Activated CD4-positive, alpha-beta memory T cell treated with anti-CD3 and anti-CD28 coated beads for 36 hours (primary cell): Measurements from ENCODE around the gene ADAMTSL5. TPM values are rescaled to one million over a fixed set of nuclear protein-coding genes. Genes with fewer than 3 reads are reported as not detected.

Experiments used
- CTCF ChIA-PET: fragments of 350-600 bp; sonication (Branson Sonifier 250); formaldehyde crosslinking; loops from one replicate; lab custom pipeline; 2021; ENCODE audit warnings: antibody characterized with exemption, inconsistent platforms; lab: Charles Lee
- POLR2A ChIA-PET: fragments of 350-600 bp; sonication (Branson Sonifier 250); formaldehyde crosslinking; loops from one replicate; lab custom pipeline; 2021; ENCODE audit warnings: antibody characterized with exemption; lab: Charles Lee
- DNase-seq: peaks from one replicate; pipeline ENCODE4 v3.0.0-alpha.2; 2020
- H3K27ac Mint-ChIP-seq: one replicate; pipeline ENCODE4 v1.8.0; 2021; ENCODE audit warnings: mixed read lengths
- H3K27me3 Mint-ChIP-seq: one replicate; pipeline ENCODE4 v1.8.0; 2021; ENCODE audit warnings: mixed read lengths
- H3K36me3 Mint-ChIP-seq: one replicate; pipeline ENCODE4 v1.8.0; 2021; ENCODE audit warnings: mixed read lengths
- H3K4me1 Mint-ChIP-seq: one replicate; pipeline ENCODE4 v1.8.0; 2021; ENCODE audit warnings: low read depth, mixed read lengths
- H3K4me3 Mint-ChIP-seq: one replicate; pipeline ENCODE4 v1.8.0; 2021; ENCODE audit warnings: mild to moderate bottlenecking, mixed read lengths
- H3K9me3 Mint-ChIP-seq: one replicate; pipeline ENCODE4 v1.8.0; 2021; ENCODE audit warnings: mixed read lengths
- intact Hi-C: fragments of 100-400 bp; cut with micrococcal nuclease; formaldehyde crosslinking; loops from one replicate; pipeline ENCODE4 v1.15.1; 2023
- total RNA-seq, 2 experiments: library from RNA; stranded (reverse); gene quantifications; one replicate each; pipeline ENCODE4 v1.2.3, GENCODE V29; 2021

The ADAMTSL5 gene
- total RNA-seq, 2 experiments from 2014 or later: 1.9 to 3.7 TPM

DNA sequence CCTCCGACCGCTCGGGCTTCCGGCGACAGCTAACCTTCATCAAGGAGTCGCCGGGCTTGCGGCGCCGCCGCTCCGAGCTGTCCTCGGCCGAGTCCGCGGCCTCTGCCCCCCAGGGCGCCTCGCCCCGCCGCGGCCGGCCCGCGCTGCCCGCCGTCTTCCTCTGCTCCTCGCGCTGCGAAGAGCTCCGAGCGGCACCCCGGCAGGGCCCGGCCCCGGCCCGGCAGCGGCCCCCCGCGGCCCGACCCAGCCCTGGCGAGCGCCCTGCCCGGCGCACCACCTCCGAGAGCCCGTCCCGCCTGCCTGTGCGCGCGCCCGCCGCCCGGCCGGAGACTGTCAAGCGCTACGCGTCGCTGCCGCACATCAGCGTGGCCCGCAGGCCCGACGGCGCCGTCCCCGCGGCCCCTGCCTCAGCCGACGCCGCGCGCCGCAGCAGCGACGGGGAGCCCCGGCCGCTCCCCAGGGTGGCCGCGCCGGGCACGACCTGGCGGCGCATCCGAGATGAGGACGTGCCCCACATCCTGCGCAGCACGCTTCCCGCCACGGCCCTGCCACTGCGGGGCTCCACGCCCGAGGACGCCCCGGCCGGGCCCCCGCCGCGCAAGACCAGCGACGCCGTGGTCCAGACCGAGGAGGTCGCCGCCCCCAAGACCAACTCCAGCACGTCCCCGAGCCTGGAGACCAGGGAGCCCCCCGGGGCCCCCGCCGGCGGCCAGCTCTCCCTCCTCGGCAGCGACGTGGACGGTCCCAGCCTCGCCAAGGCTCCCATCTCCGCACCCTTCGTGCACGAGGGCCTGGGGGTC, 43.4 kb downstream of the ADAMTSL5 start:
- Mint-ChIP-seq H3K9me3 (no peaks in the 10 kb centered on the region), H3K27me3 (peaks cover 8% of the 10 kb centered on the region), H3K4me3 (no peak overlapping the region), H3K36me3 (peaks cover 2% of the 10 kb centered on the region), H3K27ac (no peak overlapping the region), H3K4me1 (peaks cover 9% of the 10 kb centered on the region)
- CTCF ChIA-PET: interaction anchor here (1.3 to 3.4 kb wide), 2 partner anchors 25 to 190 kb away, joined by 5 to 13 read pairs; no protein-coding TSS in a partner anchor
- POLR2A ChIA-PET: interaction anchor here (2.1 kb wide), 1 partner anchor 24 kb away, joined by 5 read pairs; no protein-coding TSS in a partner anchor
- intact Hi-C loops: loop anchor here (5.0 kb wide), 1 partner anchor 32 kb away; the partner anchor contains the start of gene RPS15
- DNase-seq: peak; percentile 31

DNA sequence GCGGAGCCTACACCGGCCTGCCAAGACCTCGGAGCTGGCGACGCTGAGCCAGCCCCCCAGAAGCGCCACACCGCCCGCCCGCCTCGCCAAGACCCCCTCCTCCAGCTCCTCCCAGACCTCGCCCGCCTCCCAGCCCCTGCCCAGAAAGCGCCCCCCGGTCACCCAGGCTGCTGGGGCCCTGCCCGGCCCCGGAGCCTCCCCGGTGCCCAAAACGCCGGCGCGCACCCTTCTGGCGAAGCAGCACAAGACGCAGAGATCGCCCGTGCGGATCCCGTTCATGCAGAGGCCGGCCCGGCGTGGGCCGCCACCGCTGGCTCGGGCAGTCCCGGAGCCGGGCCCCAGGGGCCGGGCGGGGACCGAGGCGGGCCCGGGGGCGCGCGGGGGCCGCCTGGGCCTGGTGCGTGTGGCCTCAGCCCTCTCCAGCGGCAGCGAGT, 44.0 kb downstream of the ADAMTSL5 start:
- peak overlapping the region; percentile 8 for H3K4me3 Mint-ChIP-seq
- DNase-seq: peak; percentile 45
- ChIA-PET POLR2A (interaction anchor here (2.1 kb wide), 1 partner anchor 24 kb away, joined by 5 read pairs; no protein-coding TSS in a partner anchor), CTCF (interaction anchor here (1.3 to 3.4 kb wide), 2 partner anchors 24 to 189 kb away, joined by 5 to 13 read pairs; no protein-coding TSS in a partner anchor)
- H3K27ac Mint-ChIP-seq: no peak overlapping the region
- H3K27me3 Mint-ChIP-seq: peaks cover 8% of the 10 kb centered on the region
- peaks cover 9% of the 10 kb centered on the region for H3K4me1 Mint-ChIP-seq
- H3K36me3 Mint-ChIP-seq: no peaks in the 10 kb centered on the region
- no peaks in the 10 kb centered on the region for H3K9me3 Mint-ChIP-seq
- intact Hi-C loops: no loop called here

DNA sequence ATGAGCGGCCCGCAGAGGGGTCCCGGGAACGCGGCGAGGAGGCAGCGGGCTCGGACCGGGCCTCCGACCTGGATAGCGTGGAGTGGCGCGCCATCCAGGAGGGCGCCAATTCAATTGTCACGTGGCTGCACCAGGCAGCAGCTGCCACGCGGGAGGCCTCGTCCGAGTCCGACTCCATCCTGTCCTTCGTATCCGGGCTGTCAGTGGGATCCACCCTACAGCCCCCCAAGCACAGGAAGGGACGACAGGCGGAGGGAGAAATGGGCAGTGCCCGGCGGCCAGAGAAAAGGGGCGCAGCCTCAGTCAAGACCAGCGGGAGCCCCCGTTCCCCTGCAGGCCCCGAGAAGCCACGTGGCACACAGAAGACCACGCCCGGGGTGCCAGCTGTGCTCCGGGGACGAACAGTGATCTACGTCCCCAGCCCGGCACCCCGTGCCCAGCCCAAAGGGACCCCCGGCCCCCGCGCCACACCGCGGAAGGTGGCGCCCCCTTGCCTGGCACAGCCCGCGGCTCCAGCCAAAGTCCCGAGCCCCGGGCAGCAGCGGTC, 44.5 kb downstream of the ADAMTSL5 start:
- intact Hi-C loops: no loop called here
- CTCF ChIA-PET: interaction anchor here (1.3 to 3.4 kb wide), 2 partner anchors 24 to 189 kb away, joined by 5 to 13 read pairs; no protein-coding TSS in a partner anchor
- no peak overlapping the region for H3K4me3 Mint-ChIP-seq
- no peak overlapping the region for H3K27ac Mint-ChIP-seq
- DNase-seq: no peak
- POLR2A ChIA-PET: interaction anchor here (2.1 kb wide), 1 partner anchor 23 kb away, joined by 5 read pairs; no protein-coding TSS in a partner anchor
- no peaks in the 10 kb centered on the region for H3K9me3 Mint-ChIP-seq
- peaks cover 9% of the 10 kb centered on the region for H3K4me1 Mint-ChIP-seq
- H3K36me3 Mint-ChIP-seq: no peaks in the 10 kb centered on the region
- H3K27me3 Mint-ChIP-seq: peaks cover 8% of the 10 kb centered on the region

DNA sequence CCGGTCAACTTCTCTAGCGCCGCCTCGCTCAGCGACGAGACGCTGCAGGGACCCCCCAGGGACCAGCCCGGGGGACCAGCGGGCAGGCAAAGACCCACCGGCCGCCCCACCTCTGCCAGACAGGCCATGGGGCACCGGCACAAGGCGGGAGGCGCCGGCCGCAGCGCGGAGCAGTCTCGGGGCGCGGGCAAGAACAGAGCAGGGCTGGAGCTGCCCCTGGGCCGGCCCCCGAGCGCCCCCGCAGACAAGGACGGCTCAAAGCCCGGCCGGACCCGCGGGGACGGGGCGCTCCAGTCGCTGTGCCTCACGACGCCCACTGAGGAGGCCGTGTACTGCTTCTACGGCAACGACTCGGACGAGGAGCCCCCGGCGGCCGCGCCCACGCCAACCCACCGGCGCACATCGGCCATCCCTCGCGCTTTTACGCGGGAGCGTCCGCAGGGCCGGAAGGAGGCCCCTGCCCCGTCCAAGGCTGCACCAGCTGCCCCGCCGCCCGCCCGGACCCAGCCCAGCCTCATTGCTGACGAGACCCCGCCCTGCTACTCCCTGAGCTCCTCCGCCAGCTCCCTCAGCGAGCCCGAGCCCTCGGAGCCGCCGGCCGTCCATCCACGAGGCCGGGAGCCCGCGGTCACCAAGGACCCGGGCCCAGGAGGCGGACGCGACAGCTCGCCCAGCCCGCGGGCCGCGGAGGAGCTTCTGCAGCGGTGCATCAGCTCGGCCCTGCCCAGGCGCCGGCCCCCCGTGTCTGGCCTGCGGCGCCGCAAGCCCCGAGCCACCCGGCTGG, 45.1 kb downstream of the ADAMTSL5 start:
- peaks cover 9% of the 10 kb centered on the region for H3K4me1 Mint-ChIP-seq
- DNase-seq: no peak
- POLR2A ChIA-PET: interaction anchor here (1.4 to 2.1 kb wide), 2 partner anchors 7 to 23 kb away, joined by 3 to 5 read pairs; no protein-coding TSS in a partner anchor
- peaks cover 8% of the 10 kb centered on the region for H3K27me3 Mint-ChIP-seq
- intact Hi-C loops: no loop called here
- H3K9me3 Mint-ChIP-seq: no peaks in the 10 kb centered on the region
- H3K4me3 Mint-ChIP-seq: no peak overlapping the region
- H3K27ac Mint-ChIP-seq: no peak overlapping the region
- no peaks in the 10 kb centered on the region for H3K36me3 Mint-ChIP-seq
- CTCF ChIA-PET: interaction anchor here (1.2 to 3.4 kb wide), 4 partner anchors 9 to 23 kb away, joined by 3 to 20 read pairs (median 14); no protein-coding TSS in a partner anchor

DNA sequence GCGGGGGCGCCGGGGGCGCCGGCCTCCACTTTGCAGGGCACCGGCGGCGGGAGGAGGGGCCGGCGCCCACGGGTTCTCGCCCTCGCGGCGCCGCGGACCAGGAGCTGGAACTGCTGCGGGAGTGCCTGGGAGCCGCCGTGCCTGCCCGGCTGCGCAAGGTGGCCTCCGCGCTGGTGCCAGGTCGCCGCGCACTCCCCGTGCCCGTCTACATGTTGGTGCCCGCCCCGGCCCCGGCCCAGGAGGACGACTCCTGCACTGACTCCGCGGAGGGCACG, 45.7 kb downstream of the ADAMTSL5 start:
- Mint-ChIP-seq H3K36me3 (no peaks in the 10 kb centered on the region), H3K4me3 (no peak overlapping the region), H3K4me1 (peaks cover 9% of the 10 kb centered on the region), H3K27ac (no peak overlapping the region), H3K9me3 (no peaks in the 10 kb centered on the region), H3K27me3 (peaks cover 8% of the 10 kb centered on the region)
- no peak for DNase-seq
- intact Hi-C loops: no loop called here
- POLR2A ChIA-PET: interaction anchor here (1.4 kb wide), 1 partner anchor 8 kb away, joined by 3 read pairs; no protein-coding TSS in a partner anchor
- CTCF ChIA-PET: interaction anchor here (1.2 to 2.5 kb wide), 3 partner anchors 8 to 22 kb away, joined by 3 to 20 read pairs (median 14); no protein-coding TSS in a partner anchor

DNA sequence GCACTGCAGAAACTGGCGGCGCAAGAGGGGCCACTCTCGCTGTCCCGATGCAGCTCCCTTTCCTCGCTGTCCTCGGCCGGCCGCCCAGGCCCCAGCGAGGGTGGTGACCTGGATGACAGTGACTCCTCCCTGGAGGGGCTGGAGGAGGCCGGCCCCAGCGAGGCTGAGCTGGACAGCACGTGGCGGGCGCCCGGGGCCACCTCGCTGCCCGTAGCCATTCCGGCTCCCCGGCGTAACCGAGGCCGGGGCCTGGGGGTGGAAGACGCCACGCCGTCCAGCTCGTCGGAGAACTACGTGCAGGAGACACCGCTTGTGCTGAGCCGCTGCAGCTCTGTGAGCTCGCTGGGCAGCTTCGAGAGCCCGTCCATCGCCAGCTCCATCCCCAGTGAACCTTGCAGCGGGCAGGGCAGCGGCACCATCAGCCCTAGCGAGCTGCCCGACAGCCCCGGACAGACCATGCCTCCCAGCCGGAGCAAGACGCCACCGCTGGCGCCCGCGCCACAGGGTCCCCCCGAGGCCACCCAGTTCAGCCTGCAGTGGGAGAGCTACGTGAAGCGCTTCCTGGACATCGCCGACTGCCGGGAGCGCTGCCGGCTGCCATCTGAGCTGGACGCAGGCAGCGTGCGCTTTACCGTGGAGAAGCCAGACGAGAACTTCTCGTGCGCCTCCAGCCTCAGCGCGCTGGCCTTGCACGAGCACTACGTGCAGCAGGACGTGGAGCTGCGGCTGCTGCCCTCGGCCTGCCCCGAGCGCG, 46.2 kb downstream of the ADAMTSL5 start:
- Mint-ChIP-seq H3K4me1 (peaks cover 5% of the 10 kb centered on the region), H3K27me3 (peaks cover 8% of the 10 kb centered on the region), H3K9me3 (no peaks in the 10 kb centered on the region), H3K36me3 (no peaks in the 10 kb centered on the region), H3K4me3 (no peak overlapping the region), H3K27ac (no peak overlapping the region)
- POLR2A ChIA-PET: interaction anchor here (1.4 kb wide), 1 partner anchor 8 kb away, joined by 3 read pairs; no protein-coding TSS in a partner anchor
- CTCF ChIA-PET: interaction anchor here (1.0 to 2.5 kb wide), 7 partner anchors 8 to 22 kb away, joined by 3 to 20 read pairs (median 5); no protein-coding TSS in a partner anchor
- intact Hi-C loops: no loop called here
- DNase-seq: no peak

DNA sequence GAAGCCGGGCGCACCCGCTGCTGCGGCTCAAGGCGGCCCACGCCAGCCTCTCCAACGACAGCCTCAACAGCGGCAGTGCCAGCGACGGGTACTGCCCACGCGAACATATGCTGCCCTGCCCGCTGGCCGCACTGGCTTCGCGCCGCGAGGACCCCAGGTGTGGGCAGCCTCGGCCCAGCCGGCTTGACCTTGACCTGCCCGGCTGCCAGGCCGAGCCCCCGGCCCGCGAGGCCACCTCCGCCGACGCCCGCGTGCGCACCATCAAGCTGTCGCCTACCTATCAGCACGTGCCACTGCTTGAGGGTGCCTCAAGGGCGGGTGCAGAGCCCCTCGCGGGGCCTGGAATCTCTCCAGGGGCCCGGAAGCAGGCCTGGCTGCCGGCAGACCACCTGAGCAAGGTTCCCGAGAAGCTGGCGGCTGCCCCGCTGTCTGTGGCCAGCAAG, 46.8 kb downstream of the ADAMTSL5 start:
- no peak for DNase-seq
- CTCF ChIA-PET: interaction anchor here (1.0 to 2.5 kb wide), 6 partner anchors 9 to 21 kb away, joined by 3 to 20 read pairs (median 6); no protein-coding TSS in a partner anchor
- peaks cover 3% of the 10 kb centered on the region for H3K4me1 Mint-ChIP-seq
- POLR2A ChIA-PET: interaction anchor here (1.4 kb wide), 1 partner anchor 9 kb away, joined by 3 read pairs; no protein-coding TSS in a partner anchor
- intact Hi-C loops: no loop called here
- no peaks in the 10 kb centered on the region for H3K9me3 Mint-ChIP-seq
- H3K4me3 Mint-ChIP-seq: no peak overlapping the region
- peaks cover 8% of the 10 kb centered on the region for H3K27me3 Mint-ChIP-seq
- H3K36me3 Mint-ChIP-seq: no peaks in the 10 kb centered on the region
- H3K27ac Mint-ChIP-seq: no peak overlapping the region

DNA sequence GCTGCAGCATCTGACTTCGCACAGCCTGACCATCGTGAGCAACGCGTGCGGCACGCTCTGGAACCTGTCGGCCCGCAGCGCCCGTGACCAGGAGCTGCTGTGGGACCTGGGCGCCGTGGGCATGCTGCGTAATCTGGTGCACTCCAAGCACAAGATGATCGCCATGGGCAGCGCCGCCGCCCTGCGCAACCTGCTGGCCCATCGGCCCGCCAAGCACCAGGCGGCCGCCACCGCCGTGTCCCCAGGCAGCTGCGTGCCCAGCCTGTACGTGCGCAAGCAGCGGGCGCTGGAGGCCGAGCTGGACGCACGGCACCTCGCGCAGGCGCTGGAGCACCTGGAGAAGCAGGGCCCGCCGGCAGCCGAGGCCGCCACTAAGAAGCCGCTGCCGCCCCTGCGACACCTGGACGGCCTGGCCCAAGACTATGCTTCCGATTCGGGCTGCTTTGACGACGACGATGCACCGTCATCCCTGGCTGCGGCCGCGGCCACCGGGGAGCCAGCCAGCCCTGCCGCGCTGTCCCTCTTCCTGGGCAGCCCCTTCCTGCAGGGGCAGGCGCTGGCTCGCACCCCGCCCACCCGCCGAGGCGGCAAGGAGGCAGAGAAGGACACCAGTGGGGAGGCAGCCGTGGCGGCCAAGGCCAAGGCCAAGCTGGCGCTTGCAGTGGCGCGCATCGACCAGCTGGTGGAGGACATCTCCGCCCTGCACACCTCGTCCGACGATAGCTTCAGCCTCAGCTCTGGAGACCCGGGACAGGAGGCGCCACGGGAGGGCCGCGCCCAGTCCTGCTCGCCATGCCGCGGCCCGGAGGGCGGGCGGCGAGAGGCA, 47.4 kb downstream of the ADAMTSL5 start:
- POLR2A ChIA-PET: no interaction called here
- H3K9me3 Mint-ChIP-seq: no peaks in the 10 kb centered on the region
- H3K27me3 Mint-ChIP-seq: peaks cover 8% of the 10 kb centered on the region
- no peak overlapping the region for H3K27ac Mint-ChIP-seq
- H3K4me1 Mint-ChIP-seq: peaks cover 3% of the 10 kb centered on the region
- no peak overlapping the region for H3K4me3 Mint-ChIP-seq
- H3K36me3 Mint-ChIP-seq: no peaks in the 10 kb centered on the region
- intact Hi-C loops: no loop called here
- peak; percentile 47 for DNase-seq
- CTCF ChIA-PET: interaction anchor here (1.0 to 2.5 kb wide), 6 partner anchors 9 to 21 kb away, joined by 3 to 20 read pairs (median 6); no protein-coding TSS in a partner anchor

DNA sequence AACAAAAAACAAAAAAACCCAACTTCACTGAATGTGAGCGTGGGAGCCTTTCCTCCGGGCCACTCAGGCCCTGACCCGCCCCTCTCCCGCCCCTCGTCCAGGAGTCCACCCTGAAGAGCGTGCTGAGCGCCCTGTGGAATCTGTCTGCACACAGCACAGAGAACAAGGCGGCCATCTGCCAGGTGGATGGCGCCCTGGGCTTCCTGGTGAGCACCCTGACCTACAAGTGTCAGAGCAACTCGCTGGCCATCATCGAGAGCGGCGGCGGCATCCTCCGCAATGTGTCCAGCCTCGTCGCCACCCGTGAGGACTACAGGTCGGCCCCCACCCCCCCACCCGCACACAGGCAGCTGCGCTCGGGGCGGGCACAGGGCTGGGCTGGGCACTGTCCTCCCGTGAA, 51.0 kb downstream of the ADAMTSL5 start:
- ChIA-PET POLR2A (no interaction called here), CTCF (no interaction called here)
- no peak overlapping the region for H3K27ac Mint-ChIP-seq
- H3K9me3 Mint-ChIP-seq: no peaks in the 10 kb centered on the region
- DNase-seq: no peak
- H3K36me3 Mint-ChIP-seq: no peaks in the 10 kb centered on the region
- intact Hi-C loops: no loop called here
- H3K27me3 Mint-ChIP-seq: peaks cover 19% of the 10 kb centered on the region
- no peak overlapping the region for H3K4me3 Mint-ChIP-seq
- peaks cover 9% of the 10 kb centered on the region for H3K4me1 Mint-ChIP-seq
